GM19397 (cell line): ENCODE measurements around the gene TPH1.

Source experiments
- ATAC-seq: cut with Tn5 transposase; IDR thresholded peaks from one replicate; pipeline ENCODE4 v1.9.1; 2021; ENCODE audit warnings: mild to moderate bottlenecking, moderate library complexity; ENCODE audit not compliant: unreplicated experiment

Gene TPH1

DNA sequence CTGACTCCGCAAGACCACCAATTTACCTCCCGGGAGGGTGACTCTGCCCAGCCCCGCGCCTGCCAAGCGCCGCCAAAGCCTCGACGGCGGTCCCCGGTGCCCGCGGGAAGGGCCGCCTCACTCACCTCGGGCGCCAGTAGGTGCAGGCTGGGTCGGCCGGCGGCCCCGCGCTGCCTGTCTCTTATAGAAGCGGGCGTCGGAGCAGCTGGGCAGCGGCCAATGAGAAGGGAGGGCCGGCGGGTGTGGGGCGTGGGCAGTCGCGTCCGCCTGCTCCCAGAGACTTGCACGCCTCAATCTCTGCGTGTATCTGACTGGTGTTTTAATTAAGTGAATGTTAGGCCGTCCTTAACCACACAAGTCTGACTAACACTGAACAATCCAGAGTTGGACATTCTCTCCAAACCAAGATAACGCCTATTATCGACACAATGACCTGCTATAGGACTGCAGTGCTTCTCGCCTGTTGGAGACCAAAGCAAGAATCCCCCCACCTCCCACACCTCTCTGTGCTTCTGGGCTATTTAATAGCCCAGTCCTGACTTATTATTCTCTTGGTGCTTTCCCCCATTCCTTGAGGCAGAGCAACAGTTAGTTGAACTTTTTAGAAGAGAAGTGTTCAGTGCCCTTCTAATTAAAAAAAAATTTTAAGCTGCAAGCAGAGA is at the start of gene TPH1:
Gene TPH1 (minus strand): TSS at position 154 of the 662 bp plus-strand sequence. CDS start 5,507 bp downstream, outside the sequence.
- ATAC-seq: no peak

DNA sequence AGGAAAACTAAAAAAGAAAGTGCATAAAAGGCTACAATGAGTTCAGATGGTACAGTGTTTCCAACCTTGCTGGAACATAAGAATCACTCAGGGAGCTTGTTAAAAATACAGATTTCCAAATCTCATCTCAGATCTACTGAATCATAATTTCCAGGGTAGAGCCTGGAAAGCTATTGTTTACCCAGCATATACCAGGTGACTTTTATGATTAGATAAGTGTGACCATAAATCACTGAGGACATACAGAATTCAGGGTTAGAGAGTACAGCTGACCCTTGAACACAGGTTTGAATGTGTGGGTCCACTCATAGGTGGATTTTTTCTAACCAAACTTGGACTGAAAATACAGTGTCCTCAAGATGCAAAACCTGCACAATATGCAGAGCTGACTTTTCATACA is 47.9 kb upstream of the TPH1 start:
- no peak for ATAC-seq

DNA sequence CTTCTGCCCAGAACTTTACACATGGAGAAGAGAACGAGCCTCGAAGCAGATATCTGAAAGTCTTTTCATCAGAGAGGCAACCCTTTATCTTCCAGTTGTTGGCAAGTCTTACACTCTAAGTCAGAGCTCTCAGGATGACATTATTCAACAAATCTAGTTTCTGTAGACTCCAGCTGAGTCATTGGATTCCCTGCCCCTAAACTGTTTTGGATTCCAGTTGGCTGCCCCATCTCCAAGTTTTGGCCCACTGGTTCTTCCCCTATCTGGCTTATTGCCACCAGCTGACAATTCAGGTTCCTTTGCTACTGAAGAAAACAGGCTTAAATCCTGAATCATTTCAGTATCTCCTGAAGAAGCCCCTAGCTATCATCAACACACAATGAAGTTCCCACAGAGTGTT is 45.7 kb upstream of the TPH1 start:
- ATAC-seq: no peak

DNA sequence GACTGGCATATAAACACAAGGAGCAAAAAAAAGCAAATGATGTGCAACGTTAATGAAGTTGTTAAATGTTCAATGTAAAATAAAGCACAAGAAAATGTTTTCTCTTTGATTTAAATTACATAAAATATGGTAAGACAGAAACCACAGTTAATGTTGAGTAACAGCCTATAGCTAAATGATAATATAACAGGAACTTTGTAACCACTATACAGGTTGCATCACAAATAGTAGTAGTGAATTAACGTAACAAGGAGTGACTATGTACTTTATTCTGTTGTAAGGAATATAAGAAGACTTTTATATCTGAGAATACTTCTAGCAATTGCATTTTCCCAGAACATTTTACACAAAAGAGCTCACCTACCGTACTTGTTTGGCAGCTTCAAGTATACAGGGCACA is 42.9 kb upstream of the TPH1 start:
- no peak for ATAC-seq

DNA sequence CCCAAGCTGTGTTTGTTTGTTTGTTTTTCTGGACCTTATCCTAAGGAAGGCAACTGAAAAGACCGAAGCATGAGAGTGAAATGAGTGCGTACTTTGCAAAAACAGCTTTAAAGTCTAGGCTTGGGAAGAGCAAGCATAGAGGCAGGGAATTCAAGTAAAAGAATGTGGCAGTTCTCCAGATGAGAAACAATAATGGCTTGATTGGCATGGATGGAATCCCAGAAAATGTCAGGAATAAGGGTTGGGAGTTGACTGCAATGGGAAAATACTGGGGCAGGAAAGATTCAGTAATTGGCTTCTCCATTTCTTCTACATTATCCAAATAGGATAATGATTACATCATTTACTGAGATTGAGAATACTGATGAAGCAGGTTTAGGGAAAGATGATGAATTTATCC is 42.3 kb upstream of the TPH1 start:
- no peak for ATAC-seq

GRCh38 chr11:18081551-18081950 is 35.5 kb upstream of the TPH1 start:
- ATAC-seq: no peak

DNA sequence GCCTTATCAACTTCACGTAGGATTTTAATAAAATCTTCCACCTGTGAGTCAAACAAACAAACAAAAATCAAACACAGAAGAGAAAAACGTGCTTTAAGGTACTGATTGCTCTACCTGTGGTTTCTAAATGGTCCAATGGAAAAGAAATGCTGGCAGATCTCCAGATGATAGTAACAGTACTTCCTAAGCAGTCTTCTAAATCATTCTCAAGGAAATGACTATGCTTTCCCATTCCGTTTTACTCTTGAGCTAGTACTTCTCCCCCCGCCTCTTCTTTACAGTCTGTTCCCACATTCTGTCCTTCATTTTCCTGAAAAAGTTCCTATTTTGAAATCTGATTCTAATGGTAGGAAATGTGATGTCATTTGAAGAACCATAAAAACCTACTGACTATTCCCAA is 34.4 kb upstream of the TPH1 start:
- ATAC-seq: no peak

GRCh38 chr11:18078909-18079308 is 32.8 kb upstream of the TPH1 start:
- no peak for ATAC-seq

GRCh38 chr11:18075444-18075843 is 29.4 kb upstream of the TPH1 start:
- ATAC-seq: no peak

DNA sequence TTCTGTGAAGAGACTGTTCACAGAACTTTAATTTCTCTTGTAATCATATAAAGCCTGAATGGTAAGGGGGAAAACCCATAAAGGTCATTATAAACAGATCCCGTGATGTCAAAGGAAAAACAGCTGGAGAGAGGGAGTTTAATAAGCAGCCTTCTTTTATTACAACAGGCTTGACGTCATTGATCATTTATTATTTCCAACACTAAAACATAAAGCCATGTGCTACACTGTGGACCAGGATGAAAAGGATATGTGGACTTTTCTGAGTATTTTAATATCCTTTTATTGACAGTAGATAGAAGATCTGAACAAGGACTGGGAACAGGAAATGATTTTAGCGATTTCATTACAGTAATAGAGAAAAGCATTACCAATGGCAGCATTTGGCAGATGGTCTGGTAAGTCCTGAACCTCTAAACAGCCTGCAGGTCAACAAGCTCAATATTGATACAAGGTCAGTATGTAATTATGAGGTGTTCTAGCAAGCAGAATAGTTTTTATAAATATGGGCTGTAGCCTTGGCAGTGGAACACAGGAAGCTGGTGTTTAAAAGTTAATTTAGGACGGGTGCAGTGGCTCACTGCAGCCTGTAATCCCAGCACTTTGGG is 25.1 kb upstream of the TPH1 start:
- ATAC-seq: no peak

DNA sequence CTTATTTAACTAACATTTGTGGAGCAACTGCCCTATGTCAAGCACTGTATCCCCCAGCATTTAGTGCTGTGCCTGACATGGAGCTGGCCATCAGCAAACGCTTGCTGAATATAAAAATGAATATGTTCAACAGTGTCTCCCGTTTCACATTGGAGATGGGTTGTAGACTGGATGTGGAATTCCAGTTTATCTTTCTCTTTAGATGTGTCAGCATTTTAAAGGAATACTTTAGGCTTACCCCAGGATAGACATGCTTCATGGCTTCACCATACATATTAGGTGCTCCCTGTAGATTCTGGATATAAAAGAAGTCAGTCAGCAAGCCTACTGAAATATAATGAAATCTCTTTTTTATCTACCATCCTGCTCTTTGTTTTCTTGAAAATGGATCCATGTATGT is 21.3 kb upstream of the TPH1 start:
- ATAC-seq: no peak

GRCh38 chr11:18066626-18067025 is 20.6 kb upstream of the TPH1 start:
- no peak for ATAC-seq

GRCh38 chr11:18065572-18065971 is 19.5 kb upstream of the TPH1 start:
- no peak for ATAC-seq

DNA sequence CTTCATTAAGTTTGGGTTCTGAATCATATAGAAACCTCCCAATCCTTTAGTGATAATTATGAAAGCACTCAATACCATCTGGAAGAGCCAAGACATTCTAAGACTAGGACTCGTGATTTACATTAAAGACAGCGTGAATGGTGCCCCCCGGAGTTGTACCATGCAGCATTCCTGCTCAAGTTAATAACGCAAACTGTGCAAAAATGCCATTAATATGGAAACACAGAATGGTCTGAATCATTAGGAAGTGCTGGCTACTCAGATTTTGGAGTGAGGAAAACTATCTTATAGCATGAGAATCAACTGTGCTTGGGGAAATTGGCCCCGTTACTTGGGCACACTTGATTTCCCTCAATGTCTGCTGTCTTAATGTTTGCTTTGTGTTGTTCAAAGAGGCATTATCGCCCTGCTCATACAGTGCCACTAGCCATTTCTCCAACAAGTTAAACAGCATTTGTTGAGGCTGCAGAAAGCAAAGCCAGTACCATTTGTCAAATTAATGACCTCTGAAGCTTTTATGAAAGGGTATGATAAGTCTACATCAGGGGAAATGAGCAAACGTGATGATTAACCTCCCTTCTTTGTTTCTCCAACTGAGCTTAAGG is 18.5 kb upstream of the TPH1 start:
- ATAC-seq: no peak

- ATAC-seq: no peak
Measured at GRCh38 chr11:18063862-18064434, 17.9 kb upstream of the TPH1 start.

DNA sequence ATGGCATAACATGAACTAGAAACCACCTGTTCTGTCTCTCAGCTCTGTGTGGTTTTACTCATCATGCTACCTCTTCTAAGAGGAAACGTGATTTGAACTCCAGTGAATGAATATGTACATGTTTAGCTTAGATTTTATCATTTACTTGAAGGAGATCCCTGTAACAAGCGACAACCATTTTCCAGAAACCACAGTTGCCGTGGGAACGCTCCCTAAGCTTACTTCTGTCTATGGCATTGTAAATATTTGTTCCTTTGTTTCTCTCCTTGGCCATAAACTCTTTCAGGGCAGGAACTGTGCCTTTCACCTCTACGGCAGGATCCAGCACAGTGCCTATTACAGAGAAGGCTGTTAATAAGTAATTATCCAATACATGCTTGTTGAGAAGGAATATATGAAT is 17.1 kb upstream of the TPH1 start:
- no peak for ATAC-seq

DNA sequence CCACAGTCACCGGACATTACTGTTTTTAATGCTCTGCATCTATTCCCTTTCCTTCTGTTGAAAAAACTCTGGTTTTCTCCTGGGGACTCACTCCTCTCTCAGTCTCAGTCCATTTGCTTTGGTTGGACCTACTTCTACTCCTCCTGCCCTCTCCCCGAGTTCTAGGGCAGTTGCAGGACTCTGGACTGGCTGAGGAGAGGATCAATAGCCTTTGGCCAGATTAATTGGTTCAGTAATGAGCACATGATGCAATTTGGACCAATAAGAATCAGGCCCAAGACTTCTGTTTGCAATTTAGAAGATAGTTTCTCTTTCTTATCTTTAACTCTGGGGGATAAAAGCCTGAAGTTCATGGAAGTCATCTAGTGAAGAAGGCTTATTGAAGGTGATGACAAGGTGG is 15.3 kb upstream of the TPH1 start:
- no peak for ATAC-seq

GRCh38 chr11:18056561-18057181 is 10.6 kb upstream of the TPH1 start:
- ATAC-seq: no peak

- ATAC-seq: no peak
Measured at GRCh38 chr11:18054511-18055103, 8.5 kb upstream of the TPH1 start.

DNA sequence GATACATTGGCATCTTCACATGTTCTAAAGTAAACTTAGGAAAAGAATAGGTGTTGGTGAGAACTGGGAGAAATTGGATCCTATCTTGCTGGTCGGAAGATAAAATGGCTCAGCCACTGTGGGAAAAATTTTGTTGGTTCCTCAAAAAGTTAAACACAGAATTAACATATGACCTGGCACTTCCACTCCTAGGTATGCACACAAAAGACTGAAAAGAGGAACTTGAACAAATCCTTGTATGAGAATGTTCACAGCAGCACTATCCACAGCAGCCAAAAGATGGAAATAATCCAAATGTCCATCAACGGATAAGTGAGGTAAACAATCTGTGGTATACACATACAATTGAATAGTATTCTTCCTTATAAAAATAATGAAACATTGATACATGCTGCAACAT is 4.8 kb upstream of the TPH1 start:
- no peak for ATAC-seq

DNA sequence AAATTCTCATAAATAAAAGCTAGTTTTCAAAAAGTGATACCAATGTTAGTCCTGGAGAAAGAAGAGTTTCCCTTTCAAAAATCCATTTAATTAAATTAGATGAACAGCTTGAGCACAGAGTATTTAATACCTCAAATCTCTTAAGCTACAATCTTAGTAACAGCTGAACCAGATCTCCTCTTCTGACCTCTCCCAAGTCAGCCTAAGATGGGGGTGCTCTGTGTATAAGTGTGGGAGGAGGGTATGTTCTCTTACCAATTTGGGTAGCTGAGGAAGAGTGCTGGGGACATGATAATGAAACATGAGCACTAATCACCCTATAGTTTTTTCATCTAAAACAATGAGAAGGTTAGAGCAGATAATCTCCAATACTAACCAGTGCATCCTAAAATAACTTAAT is 9.6 kb downstream of the TPH1 start:
- no peak for ATAC-seq
